K562 (cell line): Measurements from ENCODE around the gene OR56B1. TPM values are rescaled to one million over a fixed set of nuclear protein-coding genes. Genes with fewer than 3 reads are reported as not detected.

ENCODE experiments used
- ATAC-seq: fragments of 200-7000 bp; cut with Tn5 transposase; 3 replicates; pipeline ENCODE4 v1.9.1; 2020; ENCODE audit warnings: moderate library complexity
- BruUV-seq: library from RNA; stranded (reverse); fragments of 400-500 nt; replicated peaks from 2 replicates; lab custom pipeline; 2021; lab: Mats Ljungman, UMichigan
- CTCF ChIA-PET: fragments of 300-600 bp; formaldehyde crosslinking; extraction: SDS; loops from one replicate; lab custom pipeline; 2021; ENCODE audit warnings: low intra/inter-chr PET ratio; lab: Yijun Ruan, JAX
- POLR2A ChIA-PET: fragments of 300-600, 350-650 bp; sonication (Branson Sonifier 250); formaldehyde crosslinking; extraction: SDS; loops from one replicate; lab custom pipeline; 2021; ENCODE audit warnings: antibody characterized with exemption, inconsistent platforms; lab: Yijun Ruan, JAX
- DNase-seq, 4 experiments: peaks; one replicate each; pipeline versions ENCODE4 v3.0.0 to v3.0.0-alpha.2; 2011 to 2018; ENCODE audit warnings: low spot score in 3 of 4, mixed read lengths in 3 of 4; ENCODE audit errors: extremely low read depth in 1 of 4
- FAIRE-seq: peaks from 2 replicates; lab custom pipeline; 2011; peaks lifted over from hg19 to GRCh38; lab: Jason Lieb, UNC
- H2AFZ ChIP-seq: 2 replicates; pipeline ENCODE4 v1.6.0; 2011; ENCODE audit warnings: low read depth, low read length, control low read depth, inconsistent platforms
- H3K27ac ChIP-seq: fragments of 200-600 bp; 3 replicates; pipeline ENCODE4 v1.8.0; 2011; ENCODE audit warnings: low read depth, mild to moderate bottlenecking, control low read depth, inconsistent platforms, low read length, moderate library complexity, mixed read lengths; ENCODE audit errors: extremely low read depth
- H3K27me3 ChIP-seq, 2 experiments: fragments of 300-600 bp in 1 of 2; 2 replicates in 1 of 2; 3 replicates in 1 of 2; pipeline versions ENCODE4 v1.6.0 to v1.8.0; 2011; ENCODE audit warnings: inconsistent platforms in 2 of 2, low read length in 2 of 2, mild to moderate bottlenecking in 1 of 2, mixed read lengths in 1 of 2, moderate library complexity in 1 of 2; ENCODE audit not compliant: control insufficient read depth in 2 of 2, insufficient read depth in 2 of 2
- H3K36me3 ChIP-seq: fragments of 300-600 bp; 3 replicates; pipeline ENCODE4 v1.8.0; 2011; ENCODE audit warnings: mild to moderate bottlenecking, low read length, inconsistent platforms; ENCODE audit not compliant: control insufficient read depth, insufficient read depth
- H3K4me1 ChIP-seq, 2 experiments: fragments of 200-600 bp in 1 of 2; replicated peaks in 1 of 2; 2 replicates in 1 of 2; 3 replicates in 1 of 2; pipeline versions ENCODE4 v1.5.1 to v1.8.0; 2011; ENCODE audit warnings: inconsistent platforms in 2 of 2, low read length in 2 of 2, mild to moderate bottlenecking in 1 of 2, mixed read lengths in 1 of 2, moderate library complexity in 1 of 2; ENCODE audit not compliant: control insufficient read depth in 2 of 2, insufficient read depth in 2 of 2
- H3K4me2 ChIP-seq: 2 replicates; pipeline ENCODE4 v1.6.1; 2011; ENCODE audit warnings: low read length, control low read depth, inconsistent platforms, mixed read lengths; ENCODE audit not compliant: insufficient read depth
- H3K4me3 ChIP-seq: fragments of 200-600 bp; sonication (generic), shearing (Covaris generic); 2 replicates; pipeline ENCODE4 v1.5.1; 2016; ENCODE audit warnings: control low read depth, inconsistent platforms
- H3K79me2 ChIP-seq: fragments of 200-600 bp; 3 replicates; pipeline ENCODE4 v1.8.0; 2011; ENCODE audit warnings: low read length, inconsistent platforms; ENCODE audit not compliant: control insufficient read depth, insufficient read depth
- H3K9ac ChIP-seq, 2 experiments: 2 replicates each; pipeline versions ENCODE4 v1.6.0 to v1.6.1; 2011; ENCODE audit warnings: low read depth in 2 of 2, low read length in 2 of 2, control low read depth in 1 of 2, inconsistent platforms in 1 of 2, mild to moderate bottlenecking in 1 of 2, mixed read lengths in 1 of 2; ENCODE audit not compliant: insufficient read depth in 1 of 2
- H3K9me1 ChIP-seq: one replicate; pipeline ENCODE4 v1.6.0; 2011; ENCODE audit warnings: inconsistent platforms, mild to moderate bottlenecking, low read length, moderate library complexity; ENCODE audit not compliant: control insufficient read depth, insufficient read depth
- H3K9me3 ChIP-seq: replicated peaks from 2 replicates; pipeline ENCODE4 v1.5.1; 2011; ENCODE audit warnings: low read depth, low read length, inconsistent platforms; ENCODE audit not compliant: control insufficient read depth, insufficient read depth
- H4K20me1 ChIP-seq: replicated peaks from 2 replicates; pipeline ENCODE4 v1.6.1; 2011; ENCODE audit warnings: low read length, inconsistent platforms, mixed read lengths; ENCODE audit not compliant: control insufficient read depth, insufficient read depth
- CUX1 ChIP-seq: fragments of 200-800 bp; sonication (Bioruptor generic); IDR thresholded peaks from 2 replicates; pipeline ENCODE4 v1.6.1; 2016; ENCODE audit warnings: missing genetic modification characterization, missing compliant biosample characterization
- FUS ChIP-seq: fragments of 200-400 bp; formaldehyde crosslinking; optimal IDR thresholded peaks from 2 replicates; pipeline ENCODE3; 2017; ENCODE audit warnings: low read depth, low read length
- GMEB1 ChIP-seq: fragments of 250-450 bp; sonication (Bioruptor Pico); IDR thresholded peaks from 2 replicates; pipeline ENCODE4 v1.4.0; 2020; ENCODE audit warnings: mild to moderate bottlenecking
- HDGF ChIP-seq: fragments of 450-650 bp; IDR thresholded peaks from 2 replicates; pipeline ENCODE4 v1.6.1; 2016
- HES1 ChIP-seq: fragments of 450-650 bp; IDR thresholded peaks from 2 replicates; pipeline ENCODE4 v1.6.1; 2016; ENCODE audit warnings: low read depth, mild to moderate bottlenecking, moderate library complexity
- PTTG1 ChIP-seq: fragments of 450-650 bp; IDR thresholded peaks from 2 replicates; pipeline ENCODE4 v1.6.1; 2016; ENCODE audit warnings: low read depth, mild to moderate bottlenecking, missing genetic modification characterization, missing compliant biosample characterization
- SMARCA4 ChIP-seq: fragments of 450-650 bp; IDR thresholded peaks from 2 replicates; pipeline ENCODE4 v1.6.1; 2016
- TARDBP ChIP-seq: fragments of 450-650 bp; IDR thresholded peaks from 2 replicates; pipeline ENCODE4 v1.6.1; 2016
- ZFPM2 ChIP-seq: fragments of 250-450 bp; sonication (Bioruptor Pico); IDR thresholded peaks from 2 replicates; pipeline ENCODE4 v1.5.1; 2022; ENCODE audit warnings: mild to moderate bottlenecking
- WGBS: fragments of 100-300 bp; shearing (Covaris generic); methylation state at CpG from one replicate; pipeline ENCODE4 v1.1.6; 2016; ENCODE audit warnings: low coverage, mixed read lengths; ENCODE audit not compliant: insufficient coverage; ENCODE audit errors: missing lambda C conversion rate; 5-methylcytosine and 5-hydroxymethylcytosine counted together
- in situ Hi-C: fragments of 300-500 bp; cut with MboI; formaldehyde crosslinking; loops from 4 replicates; pipeline ENCODE4 v1.15.0; 2018; ENCODE audit warnings: inconsistent platforms, mixed read lengths
- intact Hi-C: fragments of 100-400 bp; cut with micrococcal nuclease; formaldehyde crosslinking; loops from 2 replicates; pipeline ENCODE4 v1.14.2; 2022
- polyA plus RNA-seq, 8 experiments: library from polyadenylated mRNA; depleted of rRNA in 4 of 8; stranded (reverse) in 5 of 8; unstranded in 3 of 8; fragments of >200 nt; fragmentation: Nextera tagmentation in 2 of 8; fragmentation: Illumina TruSeq in 1 of 8; extraction: Ambion mirVana in 2 of 8; extraction: Trizol in 1 of 8; gene quantifications; 2 replicates each; pipeline versions ENCODE4 v1.2.1 to v1.2.3, GENCODE V29; 2011 to 2014; ENCODE audit warnings: inconsistent platforms in 1 of 8, missing spikeins in 1 of 8
- total RNA-seq, 7 experiments: library from RNA; depleted of rRNA in 6 of 7; stranded (reverse); fragments of >200 nt in 6 of 7; fragmentation: Illumina TruSeq in 2 of 7; extraction: Trizol in 2 of 7; gene quantifications; 2 replicates each; pipeline versions ENCODE4 v1.2.1 to v1.2.3, GENCODE V29; 2011 to 2021; ENCODE audit warnings: low replicate concordance in 1 of 7

OR56B1 gene
- total and polyA plus RNA-seq, 9 of the 15 experiments (the other 6 are each of a cell fraction or from before 2014, with no cell fraction given) = not detected

- TF ChIP-seq CUX1 (CRISPR knock-in tag) = no peak
These were observed 13.6 kb upstream of the OR56B1 start (continued) for GRCh38 chr11:5722622-5723021.

GRCh38 chr11:5726351-5726750 is 9.9 kb upstream of the OR56B1 start:
- H3K4me3 ChIP-seq = no peak overlapping the region
- no peaks in the 10 kb centered on the region for H4K20me1 ChIP-seq
- DNase-seq (no peak), FAIRE-seq (no peak), ATAC-seq (no peak)
- no peak overlapping the region for H3K4me2 ChIP-seq
- CTCF ChIA-PET = no interaction called here
- H3K27ac ChIP-seq = no peak overlapping the region
- intact Hi-C loops (no loop called here), in situ Hi-C loops (no loop called here)
- no peak overlapping the region for H2AFZ ChIP-seq
- POLR2A ChIA-PET = interaction anchor here (0.6 kb wide), 1 partner anchor 341 kb away, joined by 3 read pairs; no protein-coding TSS in a partner anchor
- no peak overlapping the region for H3K9ac ChIP-seq
- no peaks in the 10 kb centered on the region for H3K4me1 ChIP-seq
- H3K36me3 ChIP-seq = no peaks in the 10 kb centered on the region
- no peaks in the 10 kb centered on the region for H3K9me1 ChIP-seq
- no peaks in the 10 kb centered on the region for H3K79me2 ChIP-seq
- H3K27me3 ChIP-seq = peaks cover 5 to 8% of the 10 kb centered on the region in 2 experiments; a peak in 4 of 5 replicates
- 0% methylated on average over 1 of the region's 1 CpG for WGBS
- TF ChIP-seq TARDBP (no peak), HES1 (no peak), ZFPM2 (no peak), PTTG1 (tag) (no peak), HDGF (no peak), FUS (no peak), SMARCA4 (no peak), GMEB1 (CRISPR knock-in tag) (no peak)
- H3K9me3 ChIP-seq = no peaks in the 10 kb centered on the region
- no TSS peak for BruUV-seq
